ENCODE data around the gene PLXNA1.
A peak's percentile ranks its signal among the peaks of the same experiment; 100 is the strongest.

The PLXNA1 gene

DNA sequence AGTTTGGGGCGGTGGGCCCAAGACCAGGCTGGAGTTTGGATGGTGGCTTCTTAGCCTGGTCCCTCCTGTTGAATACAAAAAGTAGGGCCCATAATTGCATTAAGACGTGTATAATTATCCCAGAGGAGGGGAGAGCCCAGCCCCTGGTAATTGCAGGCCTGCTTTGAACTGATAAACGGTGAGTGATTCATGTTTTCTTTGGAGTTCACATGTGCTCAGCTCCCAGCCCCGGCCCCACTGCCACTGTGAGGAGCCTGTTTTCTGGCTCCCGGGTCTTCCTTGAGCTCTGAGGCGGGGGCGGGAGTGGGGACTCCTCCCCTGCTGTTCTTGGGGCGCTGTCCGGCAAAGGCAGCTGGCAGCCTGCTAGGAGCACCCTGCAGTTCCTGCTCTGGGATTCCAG lies 3.1 kb downstream of the PLXNA1 start:
- peak; percentile 53 for DNase-seq (ENCODE audit: low read depth)
- TF ChIP-seq CTCF (conservative IDR thresholded peaks at IDR 0.05; ENCODE audit: low read depth, low read length) = no peak
- H3K4me3 ChIP-seq (ENCODE audit: low read depth, low read length) = no peak overlapping the region

GRCh38 chr3:126987129-126987528 lies 4.2 kb downstream of the PLXNA1 start:
- no peak overlapping the region for H3K4me3 ChIP-seq (ENCODE audit: low read depth, low read length)
- no peak for DNase-seq (ENCODE audit: low read depth)
- TF ChIP-seq CTCF (conservative IDR thresholded peaks at IDR 0.05; ENCODE audit: low read depth, low read length) = no peak

GRCh38 chr3:126987596-126987995 lies 4.7 kb downstream of the PLXNA1 start:
- no peak for DNase-seq (ENCODE audit: low read depth)
- TF ChIP-seq CTCF (conservative IDR thresholded peaks at IDR 0.05; ENCODE audit: low read depth, low read length) = no peak
- no peak overlapping the region for H3K4me3 ChIP-seq (ENCODE audit: low read depth, low read length)

DNA sequence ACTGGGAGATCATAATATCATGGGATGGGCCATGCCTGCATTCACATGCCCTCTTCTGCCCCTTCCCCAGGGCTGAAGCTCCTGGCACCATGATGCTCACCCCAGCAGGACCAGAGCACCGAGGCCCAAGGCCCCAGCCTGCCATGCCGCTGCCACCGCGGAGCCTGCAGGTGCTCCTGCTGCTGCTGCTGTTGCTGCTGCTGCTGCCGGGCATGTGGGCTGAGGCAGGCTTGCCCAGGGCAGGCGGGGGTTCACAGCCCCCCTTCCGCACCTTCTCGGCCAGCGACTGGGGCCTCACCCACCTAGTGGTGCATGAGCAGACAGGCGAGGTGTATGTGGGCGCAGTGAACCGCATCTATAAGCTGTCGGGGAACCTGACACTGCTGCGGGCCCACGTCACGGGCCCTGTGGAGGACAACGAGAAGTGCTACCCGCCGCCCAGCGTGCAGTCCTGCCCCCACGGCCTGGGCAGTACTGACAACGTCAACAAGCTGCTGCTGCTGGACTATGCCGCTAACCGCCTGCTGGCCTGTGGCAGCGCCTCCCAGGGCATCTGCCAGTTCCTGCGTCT lies 5.6 kb downstream of the PLXNA1 start:
- no peak for TF ChIP-seq CTCF (conservative IDR thresholded peaks at IDR 0.05; ENCODE audit: low read depth, low read length)
- DNase-seq (ENCODE audit: low read depth) = no peak
- no peak overlapping the region for H3K4me3 ChIP-seq (ENCODE audit: low read depth, low read length)

DNA sequence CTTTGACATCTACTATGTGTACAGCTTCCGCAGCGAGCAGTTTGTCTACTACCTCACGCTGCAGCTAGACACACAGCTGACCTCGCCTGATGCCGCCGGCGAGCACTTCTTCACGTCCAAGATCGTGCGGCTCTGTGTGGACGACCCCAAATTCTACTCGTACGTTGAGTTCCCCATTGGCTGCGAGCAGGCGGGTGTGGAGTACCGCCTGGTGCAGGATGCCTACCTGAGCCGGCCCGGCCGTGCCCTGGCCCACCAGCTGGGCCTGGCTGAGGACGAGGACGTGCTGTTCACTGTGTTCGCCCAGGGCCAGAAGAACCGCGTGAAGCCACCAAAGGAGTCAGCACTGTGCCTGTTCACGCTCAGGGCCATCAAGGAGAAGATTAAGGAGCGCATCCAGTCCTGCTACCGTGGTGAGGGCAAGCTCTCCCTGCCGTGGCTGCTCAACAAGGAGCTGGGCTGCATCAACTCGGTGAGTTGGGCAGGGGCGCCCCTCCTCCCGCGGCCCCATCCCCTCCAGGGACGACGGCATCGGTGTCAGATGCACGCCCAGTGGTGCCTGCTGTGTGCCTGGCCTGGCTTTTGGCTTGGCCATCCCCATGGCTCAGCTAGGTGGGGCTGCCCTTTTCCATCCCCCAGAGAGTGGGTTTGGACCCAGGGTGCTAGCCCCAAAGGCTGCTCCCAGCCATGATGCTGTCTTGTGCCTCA lies 6.6 kb downstream of the PLXNA1 start:
- H3K4me3 ChIP-seq (ENCODE audit: low read depth, low read length) = no peak overlapping the region
- TF ChIP-seq CTCF (conservative IDR thresholded peaks at IDR 0.05; ENCODE audit: low read depth, low read length) = no peak

DNA sequence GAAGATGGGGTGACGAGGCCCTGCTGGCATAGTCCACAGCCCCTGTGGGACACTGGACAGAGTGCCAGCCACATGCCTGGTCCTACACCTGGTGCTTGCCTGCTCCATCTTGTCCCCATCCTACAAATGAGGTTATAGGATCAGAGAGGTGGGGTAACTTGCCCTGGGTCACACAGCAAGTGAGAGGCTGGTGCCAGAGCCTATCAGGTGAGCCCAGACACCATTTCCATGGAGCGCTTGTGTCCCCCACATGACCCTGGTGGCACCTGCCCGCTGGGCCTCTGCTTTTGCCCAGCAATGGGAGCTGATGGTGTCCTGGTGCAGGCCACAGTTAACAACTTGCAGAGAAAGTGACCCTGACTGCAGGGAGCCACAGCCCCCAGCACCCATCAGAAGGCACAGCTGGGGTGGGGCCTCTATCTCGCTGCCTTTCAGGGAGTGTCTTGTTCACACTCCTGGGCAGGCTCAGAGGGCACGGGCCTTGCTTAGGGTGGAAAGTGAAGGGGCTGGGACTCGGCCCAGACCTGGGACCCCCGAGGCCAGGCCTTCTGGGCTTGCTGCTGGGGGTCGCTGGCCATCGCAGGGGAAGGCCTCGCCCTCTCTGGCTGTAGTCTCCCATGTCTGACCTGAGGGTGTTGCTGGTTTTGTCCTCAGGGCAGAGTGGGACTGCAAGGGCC lies 7.2 kb downstream of the PLXNA1 start:
- H3K4me3 ChIP-seq (ENCODE audit: low read depth, low read length) = no peak overlapping the region
- TF ChIP-seq CTCF (conservative IDR thresholded peaks at IDR 0.05; ENCODE audit: low read depth, low read length) = no peak
- no peak for DNase-seq (ENCODE audit: low read depth)

More for the DNA sequence above, 6.6 kb downstream of the PLXNA1 start:
- no peak for DNase-seq (ENCODE audit: low read depth)
